Lower lobe of right lung (tissue), 2 donors: ENCODE results near the gene MCTP1. TPM values are rescaled to one million over a fixed set of nuclear protein-coding genes. Genes with fewer than 3 reads are reported as not detected.

Experiments used
- ATAC-seq, 2 donors: fragments of 200-7000 bp; cut with Tn5 transposase; one replicate each; pipeline ENCODE4 v1.9.1; 2020 to 2022; ENCODE audit warnings: mild to moderate bottlenecking in 2 of 2, moderate library complexity in 2 of 2
- DNase-seq: peaks from one replicate; pipeline ENCODE4 v3.0.0-alpha.2; 2020
- H3K27ac ChIP-seq: fragments of 200-600 bp; one replicate; pipeline ENCODE4 v1.8.0; 2022
- H3K27me3 ChIP-seq: fragments of 200-600 bp; one replicate; pipeline ENCODE4 v1.8.0; 2022; ENCODE audit warnings: low read depth
- H3K36me3 ChIP-seq: fragments of 200-600 bp; one replicate; pipeline ENCODE4 v1.8.0; 2022; ENCODE audit warnings: mild to moderate bottlenecking
- H3K4me1 ChIP-seq: fragments of 200-600 bp; one replicate; pipeline ENCODE4 v1.8.0; 2022
- H3K4me3 ChIP-seq: fragments of 200-600 bp; one replicate; pipeline ENCODE4 v1.8.0; 2022; ENCODE audit warnings: mild to moderate bottlenecking
- H3K9me3 ChIP-seq: fragments of 200-600 bp; one replicate; pipeline ENCODE4 v1.8.0; 2022
- intact Hi-C: fragments of 100-400 bp; cut with DNase I; formaldehyde crosslinking; loops from one replicate; pipeline ENCODE4 v1.11.0; 2022
- total RNA-seq: library from RNA; stranded (reverse); fragmentation: NEBNext Ultra II Directional; extraction: Animal tissue kit (Norgen Biotek cat#: 25700); gene quantifications from one replicate; pipeline ENCODE4 v1.2.1, GENCODE V29; 2021
- TF ChIP-seq, protein P1 (sequence below): fragments of 200-600 bp; IDR thresholded peaks from one replicate; pipeline ENCODE4 v1.8.0; 2022; ENCODE audit warnings: antibody characterized with exemption, mild to moderate bottlenecking
- donor health status: DM: no; HTN: yes; CAD: no; lungs with severe emphysema.

Gene MCTP1
- total RNA-seq, 1 donor from 2014 or later = 38.7 TPM

DNA sequence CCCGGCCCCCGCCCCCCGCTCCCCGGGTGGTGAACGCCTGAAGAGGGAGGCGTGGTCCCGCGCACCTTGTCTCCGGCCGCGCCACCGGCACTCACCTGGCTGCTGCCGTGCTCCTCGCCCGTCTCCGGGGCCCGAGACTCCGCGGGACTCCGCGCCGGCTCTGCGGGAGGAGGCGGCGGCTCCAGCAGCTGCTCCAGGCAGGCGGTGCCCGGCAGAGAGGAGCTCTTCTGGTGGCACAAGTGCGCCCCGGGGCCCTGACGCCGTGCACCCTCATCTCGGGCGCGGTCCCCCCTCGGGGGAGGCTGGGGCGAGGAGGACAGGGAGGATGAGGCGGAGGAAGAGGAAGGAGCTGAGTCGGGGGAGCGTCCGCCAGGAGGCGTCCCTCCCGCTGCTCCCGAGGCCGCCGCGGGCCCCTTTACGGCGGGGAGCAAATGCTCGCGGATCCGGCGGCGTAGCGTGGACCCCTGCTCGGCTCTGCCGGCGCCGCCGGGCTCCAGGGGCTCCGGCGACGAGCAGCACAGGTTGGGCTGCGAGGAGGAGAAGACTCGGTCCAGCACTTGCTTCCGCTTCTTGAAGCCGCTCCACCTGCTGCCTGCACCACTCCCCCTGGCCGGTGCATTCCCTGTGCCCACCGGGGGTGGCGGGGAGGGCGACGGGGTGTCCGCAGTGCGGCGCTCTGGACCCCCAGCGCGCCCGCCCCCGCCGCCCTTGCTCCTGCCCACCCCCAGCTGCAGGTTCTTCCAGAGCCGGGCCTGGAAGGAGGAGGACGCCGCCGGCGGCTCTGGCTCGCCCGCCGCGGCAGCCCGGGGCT is 928 bp downstream of the MCTP1 start:
- Histone ChIP-seq H3K9me3 (no peaks in the 10 kb centered on the region), H3K4me1 (peaks cover 19% of the 10 kb centered on the region), H3K27ac (no peak overlapping the region), H3K36me3 (no peaks in the 10 kb centered on the region), H3K4me3 (peak overlapping the region; percentile 65), H3K27me3 (peaks cover 65% of the 10 kb centered on the region)
- intact Hi-C loops = no loop called here
- TF ChIP-seq, protein P1, sequence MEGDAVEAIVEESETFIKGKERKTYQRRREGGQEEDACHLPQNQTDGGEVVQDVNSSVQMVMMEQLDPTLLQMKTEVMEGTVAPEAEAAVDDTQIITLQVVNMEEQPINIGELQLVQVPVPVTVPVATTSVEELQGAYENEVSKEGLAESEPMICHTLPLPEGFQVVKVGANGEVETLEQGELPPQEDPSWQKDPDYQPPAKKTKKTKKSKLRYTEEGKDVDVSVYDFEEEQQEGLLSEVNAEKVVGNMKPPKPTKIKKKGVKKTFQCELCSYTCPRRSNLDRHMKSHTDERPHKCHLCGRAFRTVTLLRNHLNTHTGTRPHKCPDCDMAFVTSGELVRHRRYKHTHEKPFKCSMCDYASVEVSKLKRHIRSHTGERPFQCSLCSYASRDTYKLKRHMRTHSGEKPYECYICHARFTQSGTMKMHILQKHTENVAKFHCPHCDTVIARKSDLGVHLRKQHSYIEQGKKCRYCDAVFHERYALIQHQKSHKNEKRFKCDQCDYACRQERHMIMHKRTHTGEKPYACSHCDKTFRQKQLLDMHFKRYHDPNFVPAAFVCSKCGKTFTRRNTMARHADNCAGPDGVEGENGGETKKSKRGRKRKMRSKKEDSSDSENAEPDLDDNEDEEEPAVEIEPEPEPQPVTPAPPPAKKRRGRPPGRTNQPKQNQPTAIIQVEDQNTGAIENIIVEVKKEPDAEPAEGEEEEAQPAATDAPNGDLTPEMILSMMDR = no peak
- DNase-seq (peak; percentile 72), ATAC-seq (peak; percentile 83 to 85)

DNA sequence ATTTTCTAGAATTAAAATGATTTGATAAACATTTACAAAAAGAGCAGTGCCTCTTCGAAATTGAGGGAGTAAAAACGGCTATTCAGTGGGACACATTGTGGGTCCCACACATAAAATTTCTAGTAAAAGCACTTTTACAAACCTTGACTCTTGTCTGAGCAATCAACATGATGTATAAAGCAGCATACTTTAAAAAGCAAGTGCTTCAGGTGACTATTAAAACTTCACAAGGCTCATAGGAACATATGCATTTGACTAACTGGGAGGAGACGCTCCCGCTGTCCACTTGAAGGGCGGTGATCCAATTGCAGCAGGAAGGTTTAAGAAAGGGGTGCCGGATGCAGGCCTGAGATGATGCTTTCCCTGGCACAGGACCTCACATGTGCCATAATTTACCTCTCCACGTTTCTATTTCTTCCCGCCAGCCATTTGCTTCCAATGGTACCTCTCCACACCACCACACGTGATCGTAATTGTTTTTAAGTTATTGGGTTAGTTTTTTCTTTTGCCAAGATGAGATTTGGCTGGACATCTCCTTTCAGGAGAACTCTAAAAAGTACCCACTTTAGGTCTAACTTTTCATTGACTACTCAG is 1.8 kb downstream of the MCTP1 start:
- intact Hi-C loops = no loop called here
- TF ChIP-seq, protein P1 = no peak
- Histone ChIP-seq H3K4me1 (peaks cover 19% of the 10 kb centered on the region), H3K27ac (no peak overlapping the region), H3K9me3 (no peaks in the 10 kb centered on the region), H3K36me3 (no peaks in the 10 kb centered on the region), H3K27me3 (peaks cover 65% of the 10 kb centered on the region), H3K4me3 (peak overlapping the region; percentile 65)
- ATAC-seq = no peak
- DNase-seq = no peak

DNA sequence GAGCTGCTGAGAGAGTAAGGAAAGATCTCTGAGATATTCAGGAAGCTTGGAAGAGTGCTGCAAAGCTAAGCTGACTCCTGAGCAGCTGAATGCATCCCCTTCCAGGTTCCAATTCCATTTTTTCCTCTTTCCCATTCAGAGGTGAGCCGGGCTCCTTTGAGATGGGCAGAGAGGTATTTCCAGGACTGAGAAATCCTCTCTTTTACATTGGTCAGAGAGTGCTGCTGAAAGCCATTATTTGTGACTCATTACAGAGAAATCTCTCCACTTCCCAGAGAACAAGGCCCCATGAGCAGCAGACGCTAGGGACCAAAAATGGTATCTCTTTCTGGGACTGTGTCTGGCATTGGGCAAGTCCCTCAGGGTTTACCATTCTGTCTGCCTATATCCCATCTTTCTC is 3.7 kb downstream of the MCTP1 start:
- H3K9me3 ChIP-seq = no peaks in the 10 kb centered on the region
- no peaks in the 10 kb centered on the region for H3K36me3 ChIP-seq
- no peak overlapping the region for H3K4me3 ChIP-seq
- TF ChIP-seq, protein P1 = no peak
- no peak overlapping the region for H3K27ac ChIP-seq
- ATAC-seq (no peak), DNase-seq (no peak)
- peaks cover 19% of the 10 kb centered on the region for H3K4me1 ChIP-seq
- intact Hi-C loops = no loop called here
- H3K27me3 ChIP-seq = peaks cover 59% of the 10 kb centered on the region

DNA sequence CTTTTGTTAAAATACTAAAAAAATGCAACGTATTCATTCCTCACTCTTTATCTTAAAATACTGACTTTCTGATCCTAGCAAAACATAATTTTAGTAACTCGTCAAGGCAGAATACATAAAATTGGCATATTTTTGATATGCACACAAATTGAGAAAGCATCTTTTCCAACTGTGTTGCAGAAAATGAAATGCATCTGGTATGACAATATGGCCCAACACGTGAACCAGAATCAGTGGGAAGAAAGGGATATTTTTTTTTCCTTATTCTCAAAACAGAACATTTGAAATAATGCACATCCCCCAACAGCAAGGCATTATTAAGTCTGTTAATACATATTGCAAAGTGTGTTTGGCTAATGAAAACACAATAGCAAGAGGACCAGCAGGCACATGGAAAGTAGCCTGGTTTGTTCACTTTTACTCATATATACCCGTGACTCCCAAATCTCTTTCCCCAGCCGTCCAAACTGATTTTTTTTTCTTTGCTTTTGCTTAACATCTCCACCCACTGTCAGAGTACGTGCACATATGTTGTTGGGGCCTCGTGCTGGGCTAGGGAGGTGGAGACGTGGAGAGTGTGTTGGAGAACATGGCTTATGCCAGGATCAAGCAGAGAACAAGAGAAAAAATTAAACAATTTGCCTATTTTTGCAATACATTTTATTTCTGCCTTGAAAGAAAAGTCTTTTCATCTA is 4.3 kb downstream of the MCTP1 start:
- Histone ChIP-seq H3K27me3 (peaks cover 52% of the 10 kb centered on the region), H3K9me3 (no peaks in the 10 kb centered on the region), H3K4me3 (no peak overlapping the region), H3K4me1 (peaks cover 17% of the 10 kb centered on the region), H3K36me3 (no peaks in the 10 kb centered on the region), H3K27ac (no peak overlapping the region)
- ATAC-seq (no peak), DNase-seq (no peak)
- intact Hi-C loops = no loop called here
- TF ChIP-seq, protein P1 = no peak

DNA sequence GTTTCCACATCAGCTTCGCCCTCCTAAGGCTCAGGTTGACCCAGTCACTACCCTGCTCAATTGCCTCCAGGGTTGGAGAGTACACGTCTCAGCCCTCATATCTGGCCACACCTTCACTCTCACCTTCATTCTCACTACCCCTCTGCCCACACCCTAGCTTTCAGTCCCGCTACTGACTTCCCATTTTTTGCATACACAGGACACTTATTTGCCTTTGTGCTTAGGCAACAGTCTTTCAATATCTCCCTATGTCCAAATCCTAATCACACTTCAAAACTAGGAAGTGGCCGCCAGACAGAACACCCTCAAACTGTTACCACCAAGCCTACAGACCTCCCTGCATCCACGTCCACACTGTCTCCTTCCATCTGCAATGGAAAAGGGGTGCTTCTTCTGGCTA is 10.9 kb downstream of the MCTP1 start:
- ATAC-seq = peak; percentile 55 to 68
- intact Hi-C loops = no loop called here
- no peaks in the 10 kb centered on the region for H3K4me1 ChIP-seq
- no peaks in the 10 kb centered on the region for H3K36me3 ChIP-seq
- no peaks in the 10 kb centered on the region for H3K9me3 ChIP-seq
- no peak overlapping the region for H3K27ac ChIP-seq
- TF ChIP-seq, protein P1 = no peak
- H3K27me3 ChIP-seq = peaks cover 4% of the 10 kb centered on the region
- DNase-seq = no peak
- no peak overlapping the region for H3K4me3 ChIP-seq
